Adrenal gland (tissue), 12 donors: ENCODE results near the gene AKT1S1. TPM values are rescaled to one million over a fixed set of nuclear protein-coding genes. Genes with fewer than 3 reads are reported as not detected.

Source experiments
- DNase-seq, 7 donors: peaks; one replicate each; pipeline ENCODE4 v3.0.0-alpha.2; 2019 to 2020
- H3K27ac ChIP-seq, 5 donors: fragments of 200-600 bp; sonication (generic) in 4 of 5; 1 replicate in 3 of 5; 2 replicates in 2 of 5; pipeline versions ENCODE4 v1.5.1 to v1.8.0; 2016 to 2020; ENCODE audit warnings: mild to moderate bottlenecking in 1 of 5
- H3K27me3 ChIP-seq: fragments of 200-600 bp; 2 replicates; pipeline ENCODE4 v1.8.0; 2021
- H3K36me3 ChIP-seq, 2 donors: fragments of 200-600 bp; replicated peaks in 1 of 2; 1 replicate in 1 of 2; 2 replicates in 1 of 2; pipeline versions ENCODE4 v1.5.1 to v1.8.0; 2018 to 2022
- H3K4me1 ChIP-seq, 2 donors: fragments of 200-600 bp; replicated peaks in 1 of 2; 1 replicate in 1 of 2; 2 replicates in 1 of 2; pipeline versions ENCODE4 v1.5.1 to v1.8.0; 2018 to 2021
- H3K4me3 ChIP-seq, 4 donors: fragments of 200-600 bp; sonication (generic) in 3 of 4; one replicate each; pipeline ENCODE4 v1.5.1; 2016 to 2018
- H3K9me3 ChIP-seq, 3 donors: fragments of 200-600 bp; sonication (generic) in 1 of 3; replicated peaks in 1 of 3; 1 replicate in 2 of 3; 2 replicates in 1 of 3; pipeline versions ENCODE4 v1.5.1 to v1.8.0; 2016 to 2021
- POLR2A ChIP-seq, 2 donors: fragments of 450-650 bp; IDR thresholded peaks; one replicate each; pipeline ENCODE4 v1.6.1; 2017; ENCODE audit warnings: antibody characterized with exemption in 2 of 2, mild to moderate bottlenecking in 2 of 2, moderate library complexity in 1 of 2
- WGBS, 4 donors: extraction: QIAGEN DNeasy Blood & Tissue Kit in 2 of 4; methylation state at CpG; one replicate each; pipeline versions ENCODE4 v1.1.5 to v1.1.7; 2013 to 2017; 5-methylcytosine and 5-hydroxymethylcytosine counted together
- intact Hi-C, 2 donors: fragments of 100-400 bp; cut with DNase I; formaldehyde crosslinking; loops; one replicate each; pipeline versions ENCODE4 v1.14.1 to v1.15.0; 2022 to 2023
- polyA plus RNA-seq, 3 donors: library from polyadenylated mRNA; stranded (reverse); fragments of 200-250 nt in 2 of 3; fragments of 350-450 nt in 1 of 3; fragmentation: Illumina TruSeq in 1 of 3; extraction: RNeasy Lipid Tissue Mini Kit (QIAGEN cat#74804) in 1 of 3; gene quantifications; one replicate each; pipeline ENCODE4 v1.2.3, GENCODE V29; 2013 to 2014
- total RNA-seq, 9 donors: library from RNA; depleted of rRNA in 4 of 9; stranded (reverse); fragments of >200 nt in 4 of 9; fragments of 120-200 nt in 1 of 9; fragmentation: NEBNext Ultra II Directional in 1 of 9; extraction: Animal tissue kit (Norgen Biotek cat#: 25700) in 1 of 9; gene quantifications; one replicate each; pipeline versions ENCODE4 v1.1.0 to v1.2.4, GENCODE V29; 2013 to 2023
- TF ChIP-seq, protein P1 (sequence below), 6 experiments: fragments of 450-650 bp in 4 of 6; fragments of 200-600 bp in 2 of 6; sonication (generic) in 1 of 6; IDR thresholded peaks; 1 replicate in 5 of 6; 2 replicates in 1 of 6; pipeline versions ENCODE4 v1.5.1 to v1.8.0; 2016 to 2021; ENCODE audit warnings: antibody characterized with exemption in 6 of 6, mild to moderate bottlenecking in 2 of 6, moderate library complexity in 1 of 6
- donor health status: healthy with polysubstance abuse.
- donor health status: Bipolar disorder and iron deficiency.
- donor health status: DM: yes; HTN: yes; CAD: no.
- donor health status: DM: no; HTN: no; CAD: no.
- donor health status: DM: no; HTN: no; CAD: no.
- donor health status: DM: yes; HTN: yes; CAD: no.

Gene AKT1S1
- total and polyA plus RNA-seq, 12 donors, result 19.8 to 89.6 (median 59.1) TPM

DNA sequence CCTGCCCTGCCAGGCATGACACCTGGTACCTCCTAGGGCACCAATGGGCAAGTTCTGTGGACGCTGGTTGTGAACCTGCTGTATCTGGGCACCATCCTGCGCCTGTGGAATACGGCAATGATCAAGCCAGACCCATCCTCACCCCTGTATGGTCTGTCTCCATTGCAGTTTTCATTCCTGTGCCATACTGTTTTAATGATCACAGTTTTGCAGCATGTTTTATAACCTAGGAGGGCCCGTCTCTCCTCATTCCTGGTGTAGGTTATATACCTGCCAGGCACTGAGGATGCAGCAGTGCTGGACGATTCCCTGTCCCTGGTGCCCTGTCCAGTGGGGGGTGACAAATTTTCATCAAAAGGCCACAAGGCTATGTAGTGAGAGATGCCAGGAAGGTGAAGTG is 5.9 kb upstream of the AKT1S1 start:
- no peaks in the 10 kb centered on the region for H3K9me3 ChIP-seq
- TF ChIP-seq, protein P1, sequence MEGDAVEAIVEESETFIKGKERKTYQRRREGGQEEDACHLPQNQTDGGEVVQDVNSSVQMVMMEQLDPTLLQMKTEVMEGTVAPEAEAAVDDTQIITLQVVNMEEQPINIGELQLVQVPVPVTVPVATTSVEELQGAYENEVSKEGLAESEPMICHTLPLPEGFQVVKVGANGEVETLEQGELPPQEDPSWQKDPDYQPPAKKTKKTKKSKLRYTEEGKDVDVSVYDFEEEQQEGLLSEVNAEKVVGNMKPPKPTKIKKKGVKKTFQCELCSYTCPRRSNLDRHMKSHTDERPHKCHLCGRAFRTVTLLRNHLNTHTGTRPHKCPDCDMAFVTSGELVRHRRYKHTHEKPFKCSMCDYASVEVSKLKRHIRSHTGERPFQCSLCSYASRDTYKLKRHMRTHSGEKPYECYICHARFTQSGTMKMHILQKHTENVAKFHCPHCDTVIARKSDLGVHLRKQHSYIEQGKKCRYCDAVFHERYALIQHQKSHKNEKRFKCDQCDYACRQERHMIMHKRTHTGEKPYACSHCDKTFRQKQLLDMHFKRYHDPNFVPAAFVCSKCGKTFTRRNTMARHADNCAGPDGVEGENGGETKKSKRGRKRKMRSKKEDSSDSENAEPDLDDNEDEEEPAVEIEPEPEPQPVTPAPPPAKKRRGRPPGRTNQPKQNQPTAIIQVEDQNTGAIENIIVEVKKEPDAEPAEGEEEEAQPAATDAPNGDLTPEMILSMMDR (IDR thresholded peaks at IDR 0.05), result no peak
- TF ChIP-seq POLR2A (IDR thresholded peaks at IDR 0.05), result no peak
- no peak overlapping the region for H3K27ac ChIP-seq
- 96 to 100% (median 97%) methylated on average over 4 to 5 of the region's 5 CpGs for WGBS, 4 donors
- H3K4me1 ChIP-seq, result peaks cover 6 to 9% of the 10 kb centered on the region in 2 donors
- no peak for DNase-seq
- no peak overlapping the region for H3K4me3 ChIP-seq
- intact Hi-C loops, result no loop called here
- H3K36me3 ChIP-seq, result peaks cover 0 to 78% of the 10 kb centered on the region in 2 donors
- H3K27me3 ChIP-seq, result no peaks in the 10 kb centered on the region

DNA sequence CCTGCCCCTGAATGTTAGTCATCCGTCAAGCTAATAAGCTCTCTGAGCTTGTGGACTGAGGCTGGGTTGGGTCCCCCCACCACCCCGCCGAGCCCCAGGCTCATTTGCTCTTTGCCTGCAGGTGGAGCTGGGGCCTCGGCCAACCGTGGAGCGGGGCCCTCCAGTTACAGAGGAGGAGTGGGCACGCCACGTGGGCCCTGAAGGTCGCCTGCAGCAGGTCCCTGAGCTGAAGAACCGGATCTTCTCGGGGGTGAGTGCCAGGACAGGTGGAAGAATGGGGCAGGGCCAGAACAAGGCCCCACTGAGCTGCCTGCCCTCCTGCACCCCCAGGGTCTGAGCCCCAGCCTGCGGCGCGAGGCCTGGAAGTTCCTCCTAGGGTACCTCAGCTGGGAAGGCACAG is 5.5 kb upstream of the AKT1S1 start:
- no peaks in the 10 kb centered on the region for H3K9me3 ChIP-seq
- intact Hi-C loops, result no loop called here
- H3K4me3 ChIP-seq, result no peak overlapping the region
- no peak for TF ChIP-seq POLR2A (IDR thresholded peaks at IDR 0.05)
- TF ChIP-seq, protein P1 (IDR thresholded peaks at IDR 0.05), result no peak
- peaks cover 0 to 78% of the 10 kb centered on the region in 2 donors for H3K36me3 ChIP-seq
- no peak overlapping the region for H3K27ac ChIP-seq
- DNase-seq, result peak in 2 of 7 donors; percentile 10 to 14
- H3K27me3 ChIP-seq, result no peaks in the 10 kb centered on the region
- peaks cover 8 to 9% of the 10 kb centered on the region in 2 donors for H3K4me1 ChIP-seq
- 90 to 99% (median 96%) methylated on average over 5 to 14 of the region's 14 CpGs for whole genome bisulfite sequencing, 4 donors

GRCh38 chr19:49881672-49882394 is 4.7 kb upstream of the AKT1S1 start:
- Histone ChIP-seq H3K4me3 (no peak overlapping the region), H3K36me3 (peaks cover 0 to 78% of the 10 kb centered on the region in 2 donors), H3K9me3 (no peaks in the 10 kb centered on the region), H3K27ac (no peak overlapping the region), H3K4me1 (peaks cover 8 to 9% of the 10 kb centered on the region in 2 donors), H3K27me3 (no peaks in the 10 kb centered on the region)
- peak in 4 of 7 donors; percentile 8 to 54 (median 24) for DNase-seq
- TF ChIP-seq POLR2A (IDR thresholded peaks at IDR 0.05), result no peak
- WGBS, 4 donors, result 83 to 89% (median 87%) methylated on average over 30 to 31 of the region's 31 CpGs
- intact Hi-C loops, result no loop called here

GRCh38 chr19:49881186-49881585 is 4.0 kb upstream of the AKT1S1 start:
- Histone ChIP-seq H3K36me3 (peaks cover 0 to 72% of the 10 kb centered on the region in 2 donors), H3K4me1 (peaks cover 8 to 9% of the 10 kb centered on the region in 2 donors), H3K27ac (no peak overlapping the region), H3K27me3 (no peaks in the 10 kb centered on the region), H3K4me3 (no peak overlapping the region), H3K9me3 (no peaks in the 10 kb centered on the region)
- 94 to 97% (median 95%) methylated on average over 8 to 17 of the region's 17 CpGs for WGBS, 4 donors
- peak in 3 of 7 donors; percentile 8 to 26 (median 15) for DNase-seq
- TF ChIP-seq, protein P1 (IDR thresholded peaks at IDR 0.05), result no peak
- TF ChIP-seq POLR2A (IDR thresholded peaks at IDR 0.05), result no peak
- intact Hi-C loops, result no loop called here
